HepG2 (cell line): Measurements from ENCODE around the gene MST1R. TPM values are rescaled to one million over a fixed set of nuclear protein-coding genes. Genes with fewer than 3 reads are reported as not detected.

Experiments
- ATAC-seq: fragments of 200-7000 bp; cut with Tn5 transposase; 3 replicates; pipeline ENCODE4 v1.9.1; 2020; ENCODE audit warnings: mild to moderate bottlenecking, moderate library complexity
- BruUV-seq: library from RNA; stranded (reverse); fragments of 400-500 nt; replicated peaks from 2 replicates; lab custom pipeline; 2021; lab: Mats Ljungman, UMichigan
- CTCF ChIA-PET: fragments of 300-600 bp; formaldehyde crosslinking; extraction: SDS; loops from one replicate; lab custom pipeline; 2021; ENCODE audit warnings: low total read pairs, inconsistent platforms, low intra/inter-chr PET ratio; lab: Yijun Ruan, JAX
- POLR2A ChIA-PET: fragments of 350-600 bp; sonication (Branson Sonifier 250); formaldehyde crosslinking; loops from one replicate; lab custom pipeline; 2020; ENCODE audit warnings: antibody characterized with exemption, inconsistent platforms; lab: Yijun Ruan, JAX
- DNase-seq: peaks from one replicate; pipeline ENCODE4 v3.0.0-alpha.2; 2015; ENCODE audit warnings: low spot score
- FAIRE-seq: peaks from 3 replicates; lab custom pipeline; 2011; peaks lifted over from hg19 to GRCh38; lab: Jason Lieb, UNC
- H2AFZ ChIP-seq: one replicate; pipeline ENCODE4 v1.6.1; 2011; ENCODE audit warnings: low read length, inconsistent platforms
- H3K27ac ChIP-seq: fragments of 300-600 bp; 3 replicates; pipeline ENCODE4 v1.8.0; 2011; ENCODE audit warnings: mixed run types, mild to moderate bottlenecking, mixed read lengths, low read length, inconsistent platforms; ENCODE audit not compliant: insufficient read depth; ENCODE audit errors: extremely low read length
- H3K27me3 ChIP-seq, 2 experiments: fragments of 200-600 bp in 1 of 2; 2 replicates in 1 of 2; 3 replicates in 1 of 2; pipeline versions ENCODE4 v1.6.0 to v1.8.0; 2011; ENCODE audit warnings: low read length in 2 of 2, mild to moderate bottlenecking in 2 of 2, moderate library complexity in 2 of 2, inconsistent platforms in 1 of 2; ENCODE audit not compliant: insufficient read depth in 2 of 2, control insufficient read depth in 1 of 2
- H3K36me3 ChIP-seq, 2 experiments: fragments of 200-600 bp in 1 of 2; replicated peaks in 1 of 2; 2 replicates in 1 of 2; 3 replicates in 1 of 2; pipeline versions ENCODE4 v1.5.1 to v1.8.0; 2011; ENCODE audit warnings: low read length in 2 of 2, inconsistent platforms in 1 of 2; ENCODE audit not compliant: insufficient read depth in 2 of 2, control insufficient read depth in 1 of 2
- H3K4me1 ChIP-seq: 2 replicates; pipeline ENCODE4 v1.5.1; 2012; ENCODE audit warnings: low read length, inconsistent platforms; ENCODE audit not compliant: insufficient read depth
- H3K4me2 ChIP-seq: 2 replicates; pipeline ENCODE4 v1.6.0; 2011; ENCODE audit warnings: low read depth, low read length, inconsistent platforms
- H3K4me3 ChIP-seq, 3 experiments: fragments of 200-600 bp in 1 of 3; sonication (generic), shearing (Covaris generic) in 1 of 3; replicated peaks in 1 of 3; 2 replicates each; pipeline ENCODE4 v1.5.1; 2011 to 2016; ENCODE audit warnings: low read length in 3 of 3, inconsistent platforms in 2 of 3, low read depth in 2 of 3, mild to moderate bottlenecking in 2 of 3, control low read depth in 1 of 3, mixed read lengths in 1 of 3; ENCODE audit not compliant: insufficient read depth in 1 of 3
- H3K79me2 ChIP-seq: one replicate; pipeline ENCODE4 v1.6.1; 2011; ENCODE audit warnings: low read length, inconsistent platforms; ENCODE audit not compliant: insufficient read depth
- H3K9ac ChIP-seq: 2 replicates; pipeline ENCODE4 v1.6.0; 2011; ENCODE audit warnings: mild to moderate bottlenecking, low read depth, low read length, inconsistent platforms; ENCODE audit not compliant: insufficient read depth
- H3K9me3 ChIP-seq: 2 replicates; pipeline ENCODE4 v1.5.1; 2012; ENCODE audit warnings: mild to moderate bottlenecking, low read length
- H4K20me1 ChIP-seq: 2 replicates; pipeline ENCODE4 v1.6.0; 2011; ENCODE audit warnings: inconsistent platforms, mild to moderate bottlenecking, low read length, moderate library complexity; ENCODE audit not compliant: insufficient read depth
- BORCS8-MEF2B ChIP-seq: sonication (generic); formaldehyde crosslinking; IDR thresholded peaks from 2 replicates; pipeline ENCODE4 v1.8.0; 2022; ENCODE audit warnings: mild to moderate bottlenecking, missing genetic modification reagents
- EHMT2 ChIP-seq: fragments of 200-600 bp; sonication (generic); IDR thresholded peaks from 2 replicates; pipeline ENCODE4 v1.7.0; 2017; ENCODE audit warnings: antibody characterized with exemption, low read depth, low read length, borderline replicate concordance
- HES4 ChIP-seq: sonication (generic); formaldehyde crosslinking; IDR thresholded peaks from 2 replicates; pipeline ENCODE4 v1.9.0; 2021; ENCODE audit warnings: mild to moderate bottlenecking, missing genetic modification reagents, borderline replicate concordance
- JUNB ChIP-seq: sonication (generic); formaldehyde crosslinking; IDR thresholded peaks from 2 replicates; pipeline ENCODE4 v1.8.0; 2022; ENCODE audit warnings: missing genetic modification reagents, mild to moderate bottlenecking, borderline replicate concordance
- KDM5A ChIP-seq: fragments of 200-600 bp; sonication (generic); IDR thresholded peaks from 2 replicates; pipeline ENCODE4 v1.7.0; 2018; ENCODE audit warnings: antibody characterized with exemption, mild to moderate bottlenecking, low read length, borderline replicate concordance
- KDM5B ChIP-seq: sonication (generic); formaldehyde crosslinking; IDR thresholded peaks from 2 replicates; pipeline ENCODE4 v1.4.0; 2020; ENCODE audit warnings: missing genetic modification reagents, mild to moderate bottlenecking, borderline replicate concordance
- NBN ChIP-seq: fragments of 450-650 bp; conservative IDR thresholded peaks from 2 replicates; pipeline ENCODE4 v1.6.1; 2017
- RARA ChIP-seq: IDR thresholded peaks from 2 replicates; pipeline ENCODE4 v1.6.1; 2016; ENCODE audit warnings: missing genetic modification reagents, missing compliant biosample characterization
- REPIN1 ChIP-seq: sonication (generic); formaldehyde crosslinking; IDR thresholded peaks from 2 replicates; pipeline ENCODE4 v1.8.0; 2022; ENCODE audit warnings: missing genetic modification reagents, low read depth, mild to moderate bottlenecking, borderline replicate concordance
- SALL1 ChIP-seq: sonication (generic); formaldehyde crosslinking; IDR thresholded peaks from 2 replicates; pipeline ENCODE4 v1.8.0; 2022; ENCODE audit warnings: mild to moderate bottlenecking, missing genetic modification reagents
- SAP130 ChIP-seq: IDR thresholded peaks from 2 replicates; pipeline ENCODE4 v1.6.1; 2016; ENCODE audit warnings: low read depth
- TBX2 ChIP-seq: sonication (generic); formaldehyde crosslinking; IDR thresholded peaks from 2 replicates; pipeline ENCODE4 v1.5.0; 2020; ENCODE audit warnings: missing genetic modification reagents, mild to moderate bottlenecking, borderline replicate concordance
- ZNF333 ChIP-seq: sonication (generic); formaldehyde crosslinking; IDR thresholded peaks from 2 replicates; pipeline ENCODE4 v1.4.0; 2020; ENCODE audit warnings: mild to moderate bottlenecking, missing genetic modification reagents, borderline replicate concordance
- ZNF589 ChIP-seq: sonication (generic); formaldehyde crosslinking; conservative IDR thresholded peaks from 2 replicates; pipeline ENCODE4 v1.8.0; 2022; ENCODE audit warnings: mild to moderate bottlenecking, moderate library complexity, missing genetic modification reagents
- ZNF619 ChIP-seq: sonication (generic); formaldehyde crosslinking; IDR thresholded peaks from 2 replicates; pipeline ENCODE4 v1.4.0; 2020; ENCODE audit warnings: mild to moderate bottlenecking, missing genetic modification reagents
- ZNF709 ChIP-seq: sonication (generic); formaldehyde crosslinking; IDR thresholded peaks from 2 replicates; pipeline ENCODE4 v1.5.0; 2020; ENCODE audit warnings: mild to moderate bottlenecking, missing genetic modification reagents
- ZNF792 ChIP-seq: IDR thresholded peaks from 2 replicates; pipeline ENCODE4 v1.6.1; 2016
- WGBS: methylation state at CpG from one replicate; pipeline ENCODE4 v1.1.6; 2017; ENCODE audit warnings: low lambda C conversion rate; 5-methylcytosine and 5-hydroxymethylcytosine counted together
- in situ Hi-C: cut with HindIII; loops from 2 replicates; pipeline ENCODE4 v1.10.0; 2017; ENCODE audit warnings: low pct_unique_long_range_greater_than_20kb; ENCODE audit not compliant: extremely low pct_ligation_motif_present
- intact Hi-C: fragments of 100-400 bp; cut with micrococcal nuclease; formaldehyde crosslinking; loops from one replicate; pipeline ENCODE4 v1.10.0; 2022; ENCODE audit not compliant: unreplicated experiment
- polyA plus RNA-seq, 8 experiments: library from polyadenylated mRNA; depleted of rRNA in 3 of 8; stranded (reverse) in 7 of 8; unstranded in 1 of 8; fragments of >200 nt; fragmentation: Illumina TruSeq in 4 of 8; extraction: Trizol in 4 of 8; gene quantifications; 2 replicates each; pipeline versions ENCODE4 v1.2.1 to v1.2.3, GENCODE V29; 2011 to 2016; ENCODE audit warnings: low read depth in 4 of 8, missing spikeins in 1 of 8, mixed read lengths in 1 of 8; ENCODE audit not compliant: insufficient read depth in 1 of 8
- total RNA-seq, 5 experiments: library from RNA; depleted of rRNA; stranded (reverse); fragments of >200 nt; fragmentation: Illumina TruSeq; extraction: Trizol; gene quantifications; 2 replicates each; pipeline ENCODE4 v1.2.3, GENCODE V29; 2016; ENCODE audit warnings: low read depth in 1 of 5
- TF ChIP-seq, protein P1 (sequence below), 2 experiments: IDR thresholded peaks; 2 replicates each; pipeline ENCODE4 v1.6.1; 2011 to 2012; ENCODE audit warnings: low read length in 2 of 2, borderline replicate concordance in 1 of 2, low read depth in 1 of 2, mild to moderate bottlenecking in 1 of 2, moderate library complexity in 1 of 2
- TF ChIP-seq, protein P2 (sequence below): IDR thresholded peaks from 2 replicates; pipeline ENCODE4 v1.6.1; 2016; ENCODE audit warnings: missing compliant biosample characterization, missing genetic modification reagents, borderline replicate concordance
- TF ChIP-seq, protein P3 (sequence below): sonication (generic); formaldehyde crosslinking; IDR thresholded peaks from 2 replicates; pipeline ENCODE4 v1.4.0; 2020; ENCODE audit warnings: mild to moderate bottlenecking, missing genetic modification reagents

MST1R gene
- total and polyA plus RNA-seq, 2 of the 13 experiments (the other 11 are each of a cell fraction or from before 2014, with no cell fraction given) = 0.11 to 0.77 TPM

GRCh38 chr3:49867871-49868321 lies 35.8 kb downstream of the MST1R start:
- in situ Hi-C loops = no loop called here
- CTCF ChIA-PET = no interaction called here
- H4K20me1 ChIP-seq = no peaks in the 10 kb centered on the region
- TF ChIP-seq TBX2 (no peak), HES4 (0 out of 2 replicates have a peak, but pooled peaks have one; percentile 21), ZNF709 (CRISPR knock-in tag) (peak; percentile 30; the same call in 1 of the 2 replicates), NBN (no peak), BORCS8-MEF2B (CRISPR knock-in tag) (0 out of 2 replicates have a peak, but pooled peaks have one; percentile 49), ZNF333 (CRISPR knock-in tag) (peak; percentile 33; the same call in 1 of the 2 replicates), ZNF792 (CRISPR knock-in tag) (0 out of 2 replicates have a peak, but pooled peaks have one; percentile 30), REPIN1 (CRISPR knock-in tag) (0 out of 2 replicates have a peak, but pooled peaks have one; percentile 27), JUNB (CRISPR knock-in tag) (0 out of 2 replicates have a peak, but pooled peaks have one; percentile 34), KDM5A (no peak), EHMT2 (peak; percentile 76; the same call in 1 of the 2 replicates), KDM5B (0 out of 2 replicates have a peak, but pooled peaks have one; percentile 37), RARA (0 out of 2 replicates have a peak, but pooled peaks have one; percentile 23), ZNF619 (CRISPR knock-in tag) (no peak), SALL1 (CRISPR knock-in tag) (peak; percentile 41), ZNF589 (CRISPR knock-in tag) (peak; percentile 65; the same call in 1 of the 2 replicates), SAP130 (CRISPR knock-in tag) (peak; percentile 30; the same call in 1 of the 2 replicates)
- TF ChIP-seq, protein P1, sequence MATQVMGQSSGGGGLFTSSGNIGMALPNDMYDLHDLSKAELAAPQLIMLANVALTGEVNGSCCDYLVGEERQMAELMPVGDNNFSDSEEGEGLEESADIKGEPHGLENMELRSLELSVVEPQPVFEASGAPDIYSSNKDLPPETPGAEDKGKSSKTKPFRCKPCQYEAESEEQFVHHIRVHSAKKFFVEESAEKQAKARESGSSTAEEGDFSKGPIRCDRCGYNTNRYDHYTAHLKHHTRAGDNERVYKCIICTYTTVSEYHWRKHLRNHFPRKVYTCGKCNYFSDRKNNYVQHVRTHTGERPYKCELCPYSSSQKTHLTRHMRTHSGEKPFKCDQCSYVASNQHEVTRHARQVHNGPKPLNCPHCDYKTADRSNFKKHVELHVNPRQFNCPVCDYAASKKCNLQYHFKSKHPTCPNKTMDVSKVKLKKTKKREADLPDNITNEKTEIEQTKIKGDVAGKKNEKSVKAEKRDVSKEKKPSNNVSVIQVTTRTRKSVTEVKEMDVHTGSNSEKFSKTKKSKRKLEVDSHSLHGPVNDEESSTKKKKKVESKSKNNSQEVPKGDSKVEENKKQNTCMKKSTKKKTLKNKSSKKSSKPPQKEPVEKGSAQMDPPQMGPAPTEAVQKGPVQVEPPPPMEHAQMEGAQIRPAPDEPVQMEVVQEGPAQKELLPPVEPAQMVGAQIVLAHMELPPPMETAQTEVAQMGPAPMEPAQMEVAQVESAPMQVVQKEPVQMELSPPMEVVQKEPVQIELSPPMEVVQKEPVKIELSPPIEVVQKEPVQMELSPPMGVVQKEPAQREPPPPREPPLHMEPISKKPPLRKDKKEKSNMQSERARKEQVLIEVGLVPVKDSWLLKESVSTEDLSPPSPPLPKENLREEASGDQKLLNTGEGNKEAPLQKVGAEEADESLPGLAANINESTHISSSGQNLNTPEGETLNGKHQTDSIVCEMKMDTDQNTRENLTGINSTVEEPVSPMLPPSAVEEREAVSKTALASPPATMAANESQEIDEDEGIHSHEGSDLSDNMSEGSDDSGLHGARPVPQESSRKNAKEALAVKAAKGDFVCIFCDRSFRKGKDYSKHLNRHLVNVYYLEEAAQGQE (IDR thresholded peaks at IDR 0.05; ENCODE audit: borderline replicate concordance in 1 of 2, low read depth in 1 of 2, low read length in 2 of 2) = peak; percentile 87 to 97
- TF ChIP-seq, protein P2, sequence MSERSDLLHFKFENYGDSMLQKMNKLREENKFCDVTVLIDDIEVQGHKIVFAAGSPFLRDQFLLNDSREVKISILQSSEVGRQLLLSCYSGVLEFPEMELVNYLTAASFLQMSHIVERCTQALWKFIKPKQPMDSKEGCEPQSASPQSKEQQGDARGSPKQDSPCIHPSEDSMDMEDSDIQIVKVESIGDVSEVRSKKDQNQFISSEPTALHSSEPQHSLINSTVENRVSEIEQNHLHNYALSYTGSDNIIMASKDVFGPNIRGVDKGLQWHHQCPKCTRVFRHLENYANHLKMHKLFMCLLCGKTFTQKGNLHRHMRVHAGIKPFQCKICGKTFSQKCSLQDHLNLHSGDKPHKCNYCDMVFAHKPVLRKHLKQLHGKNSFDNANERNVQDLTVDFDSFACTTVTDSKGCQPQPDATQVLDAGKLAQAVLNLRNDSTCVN (CRISPR knock-in tag) = peak; percentile 21; the same call in 1 of the 2 replicates
- TF ChIP-seq, protein P3, sequence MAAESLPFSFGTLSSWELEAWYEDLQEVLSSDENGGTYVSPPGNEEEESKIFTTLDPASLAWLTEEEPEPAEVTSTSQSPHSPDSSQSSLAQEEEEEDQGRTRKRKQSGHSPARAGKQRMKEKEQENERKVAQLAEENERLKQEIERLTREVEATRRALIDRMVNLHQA = no peak

More at GRCh38 chr3:49867871-49868321, 35.8 kb downstream of the MST1R start:
- ATAC-seq (peak; percentile 32), FAIRE-seq (no peak), DNase-seq (peak; percentile 27)
- Histone ChIP-seq H3K9me3 (no peaks in the 10 kb centered on the region), H2AFZ (no peak overlapping the region), H3K4me2 (no peak overlapping the region), H3K4me3 (no peak overlapping the region), H3K9ac (no peak overlapping the region), H3K79me2 (no peaks in the 10 kb centered on the region), H3K27ac (no peak overlapping the region), H3K27me3 (peaks cover 3 to 70% of the 10 kb centered on the region in 2 experiments; a peak in 4 of 5 replicates), H3K36me3 (no peaks in the 10 kb centered on the region), H3K4me1 (peaks cover 18% of the 10 kb centered on the region)
- no TSS peak for BruUV-seq
- POLR2A ChIA-PET = interaction anchor here (0.6 to 1.0 kb wide), 2 partner anchors 10 to 34 kb away, joined by 3 read pairs; no protein-coding TSS in a partner anchor
- WGBS = 38% methylated on average over 3 of the region's 7 CpGs
- intact Hi-C loops = no loop called here
